Lower lobe of right lung (tissue), 2 donors: ENCODE results near the gene HNF1A. TPM values are rescaled to one million over a fixed set of nuclear protein-coding genes. Genes with fewer than 3 reads are reported as not detected.

ENCODE experiments used
- ATAC-seq, 2 donors: fragments of 200-7000 bp; cut with Tn5 transposase; one replicate each; pipeline ENCODE4 v1.9.1; 2020 to 2022; ENCODE audit warnings: mild to moderate bottlenecking in 2 of 2, moderate library complexity in 2 of 2
- DNase-seq: peaks from one replicate; pipeline ENCODE4 v3.0.0-alpha.2; 2020
- H3K27ac ChIP-seq: fragments of 200-600 bp; one replicate; pipeline ENCODE4 v1.8.0; 2022
- H3K27me3 ChIP-seq: fragments of 200-600 bp; one replicate; pipeline ENCODE4 v1.8.0; 2022; ENCODE audit warnings: low read depth
- H3K36me3 ChIP-seq: fragments of 200-600 bp; one replicate; pipeline ENCODE4 v1.8.0; 2022; ENCODE audit warnings: mild to moderate bottlenecking
- H3K4me1 ChIP-seq: fragments of 200-600 bp; one replicate; pipeline ENCODE4 v1.8.0; 2022
- H3K4me3 ChIP-seq: fragments of 200-600 bp; one replicate; pipeline ENCODE4 v1.8.0; 2022; ENCODE audit warnings: mild to moderate bottlenecking
- H3K9me3 ChIP-seq: fragments of 200-600 bp; one replicate; pipeline ENCODE4 v1.8.0; 2022
- intact Hi-C: fragments of 100-400 bp; cut with DNase I; formaldehyde crosslinking; loops from one replicate; pipeline ENCODE4 v1.11.0; 2022
- total RNA-seq: library from RNA; stranded (reverse); fragmentation: NEBNext Ultra II Directional; extraction: Animal tissue kit (Norgen Biotek cat#: 25700); gene quantifications from one replicate; pipeline ENCODE4 v1.2.1, GENCODE V29; 2021
- TF ChIP-seq, protein P1 (sequence below): fragments of 200-600 bp; IDR thresholded peaks from one replicate; pipeline ENCODE4 v1.8.0; 2022; ENCODE audit warnings: antibody characterized with exemption, mild to moderate bottlenecking
- donor health status: DM: no; HTN: yes; CAD: no; lungs with severe emphysema.

The HNF1A gene
- total RNA-seq, 1 donor from 2014 or later = 0.24 TPM

DNA sequence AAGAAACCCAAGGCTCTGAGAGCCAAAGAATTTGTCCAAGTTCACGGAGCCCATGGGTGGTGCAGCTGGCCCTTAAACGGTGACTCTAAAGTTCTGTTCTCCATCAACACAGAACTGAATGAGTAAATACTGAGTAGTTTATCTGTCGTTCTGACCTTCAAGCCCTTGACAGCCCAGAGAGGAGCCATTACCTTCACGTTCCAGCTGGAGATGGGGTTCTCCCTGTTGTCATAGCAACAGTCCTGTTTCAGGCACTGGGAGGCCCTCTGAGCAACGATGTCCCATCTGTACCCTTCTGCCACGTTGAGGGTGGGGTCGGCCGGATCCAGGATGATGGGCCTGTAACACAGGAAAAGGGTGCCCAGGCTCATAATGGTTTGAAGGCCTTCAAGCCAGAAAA, 45.5 kb downstream of the HNF1A start:
- ATAC-seq (no peak), DNase-seq (peak; percentile 14)
- Histone ChIP-seq H3K27ac (no peak overlapping the region), H3K36me3 (peaks cover 6% of the 10 kb centered on the region), H3K4me3 (no peak overlapping the region), H3K27me3 (no peaks in the 10 kb centered on the region), H3K9me3 (no peaks in the 10 kb centered on the region), H3K4me1 (no peaks in the 10 kb centered on the region)
- TF ChIP-seq, protein P1, sequence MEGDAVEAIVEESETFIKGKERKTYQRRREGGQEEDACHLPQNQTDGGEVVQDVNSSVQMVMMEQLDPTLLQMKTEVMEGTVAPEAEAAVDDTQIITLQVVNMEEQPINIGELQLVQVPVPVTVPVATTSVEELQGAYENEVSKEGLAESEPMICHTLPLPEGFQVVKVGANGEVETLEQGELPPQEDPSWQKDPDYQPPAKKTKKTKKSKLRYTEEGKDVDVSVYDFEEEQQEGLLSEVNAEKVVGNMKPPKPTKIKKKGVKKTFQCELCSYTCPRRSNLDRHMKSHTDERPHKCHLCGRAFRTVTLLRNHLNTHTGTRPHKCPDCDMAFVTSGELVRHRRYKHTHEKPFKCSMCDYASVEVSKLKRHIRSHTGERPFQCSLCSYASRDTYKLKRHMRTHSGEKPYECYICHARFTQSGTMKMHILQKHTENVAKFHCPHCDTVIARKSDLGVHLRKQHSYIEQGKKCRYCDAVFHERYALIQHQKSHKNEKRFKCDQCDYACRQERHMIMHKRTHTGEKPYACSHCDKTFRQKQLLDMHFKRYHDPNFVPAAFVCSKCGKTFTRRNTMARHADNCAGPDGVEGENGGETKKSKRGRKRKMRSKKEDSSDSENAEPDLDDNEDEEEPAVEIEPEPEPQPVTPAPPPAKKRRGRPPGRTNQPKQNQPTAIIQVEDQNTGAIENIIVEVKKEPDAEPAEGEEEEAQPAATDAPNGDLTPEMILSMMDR = no peak
- intact Hi-C loops = no loop called here

DNA sequence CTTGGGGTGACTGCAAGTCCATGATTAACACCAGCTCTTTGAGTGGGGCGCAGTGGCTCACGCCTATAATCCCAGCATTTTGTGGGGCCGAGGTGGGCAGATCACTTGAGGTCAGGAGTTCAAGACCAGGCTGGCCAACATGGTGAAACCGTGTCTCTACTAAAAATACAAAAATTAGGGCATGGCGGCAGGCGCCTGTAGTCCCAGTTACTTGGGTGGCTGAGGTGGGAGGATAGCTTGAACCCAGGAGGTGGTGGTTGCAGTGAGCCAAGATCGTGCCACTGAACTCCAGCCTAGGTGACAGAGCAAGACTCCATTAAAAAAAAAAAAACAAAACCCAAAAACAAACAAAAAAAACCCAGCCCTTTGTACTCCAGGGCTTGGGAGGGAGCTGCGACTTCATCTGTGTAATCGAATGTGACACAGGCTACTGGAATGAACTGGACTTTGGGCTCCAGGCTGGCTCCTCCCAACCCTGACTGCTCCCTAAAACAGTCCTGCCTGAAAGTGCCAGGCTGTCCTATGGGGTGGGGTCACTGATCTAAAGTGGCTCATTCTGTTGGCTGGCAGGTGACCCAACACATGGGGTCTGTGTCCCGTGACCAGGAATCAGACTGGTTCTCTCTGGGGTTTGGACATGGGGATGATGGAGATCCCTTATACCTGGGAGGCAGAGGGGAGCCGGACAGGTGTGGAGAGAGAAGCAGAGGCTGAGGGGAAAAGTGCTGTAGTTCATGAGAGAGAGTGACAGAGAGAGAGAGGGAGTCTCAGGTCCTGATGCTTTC, 47.3 kb downstream of the HNF1A start:
- TF ChIP-seq, protein P1 = no peak
- H3K4me3 ChIP-seq = no peak overlapping the region
- no peak overlapping the region for H3K27ac ChIP-seq
- no peaks in the 10 kb centered on the region for H3K9me3 ChIP-seq
- peak; percentile 14 for DNase-seq
- H3K4me1 ChIP-seq = no peaks in the 10 kb centered on the region
- peaks cover 6% of the 10 kb centered on the region for H3K36me3 ChIP-seq
- peak in 1 of 2 donors; percentile 31 for ATAC-seq
- intact Hi-C loops = no loop called here
- no peaks in the 10 kb centered on the region for H3K27me3 ChIP-seq

DNA sequence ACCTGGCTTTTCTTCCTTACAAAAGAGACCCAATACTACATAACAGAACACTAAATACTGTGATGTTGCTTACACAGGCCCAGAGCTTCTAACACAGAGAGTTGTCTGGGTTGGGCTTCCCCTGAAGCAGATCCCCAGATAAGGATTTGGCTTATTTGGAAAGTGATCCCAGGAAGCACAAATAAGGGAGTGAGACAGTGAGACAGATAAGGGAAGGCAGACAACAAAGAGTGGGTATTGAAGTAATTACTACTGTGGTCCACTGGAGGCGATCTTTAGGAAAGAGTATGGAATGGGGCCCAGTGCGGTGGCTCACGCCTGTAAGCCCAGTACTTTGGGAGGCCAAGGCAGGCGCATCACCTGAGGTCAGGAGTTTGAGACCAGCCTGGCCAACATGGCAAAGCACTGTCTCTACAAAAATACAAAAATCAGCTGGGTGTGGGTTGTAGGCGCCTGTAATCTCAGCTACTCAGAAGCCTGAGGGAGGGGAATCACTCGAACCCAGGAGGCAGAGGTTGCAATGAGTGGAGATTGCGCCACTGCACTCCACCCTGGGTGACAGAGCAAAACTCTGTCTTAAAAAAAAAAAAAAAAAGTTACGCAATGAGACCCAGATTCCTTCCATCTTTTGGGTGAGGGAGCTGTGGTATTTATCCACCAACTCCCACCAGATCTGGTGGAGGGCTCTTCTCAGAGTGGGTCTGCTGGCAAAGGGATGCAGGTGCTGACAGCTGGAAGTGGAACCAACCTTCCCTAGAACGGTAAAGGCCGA, 48.1 kb downstream of the HNF1A start:
- no peaks in the 10 kb centered on the region for H3K4me1 ChIP-seq
- DNase-seq = peak; percentile 39
- H3K4me3 ChIP-seq = no peak overlapping the region
- TF ChIP-seq, protein P1 = no peak
- intact Hi-C loops = no loop called here
- H3K27me3 ChIP-seq = no peaks in the 10 kb centered on the region
- no peaks in the 10 kb centered on the region for H3K9me3 ChIP-seq
- ATAC-seq = no peak
- H3K36me3 ChIP-seq = peaks cover 6% of the 10 kb centered on the region
- H3K27ac ChIP-seq = no peak overlapping the region

DNA sequence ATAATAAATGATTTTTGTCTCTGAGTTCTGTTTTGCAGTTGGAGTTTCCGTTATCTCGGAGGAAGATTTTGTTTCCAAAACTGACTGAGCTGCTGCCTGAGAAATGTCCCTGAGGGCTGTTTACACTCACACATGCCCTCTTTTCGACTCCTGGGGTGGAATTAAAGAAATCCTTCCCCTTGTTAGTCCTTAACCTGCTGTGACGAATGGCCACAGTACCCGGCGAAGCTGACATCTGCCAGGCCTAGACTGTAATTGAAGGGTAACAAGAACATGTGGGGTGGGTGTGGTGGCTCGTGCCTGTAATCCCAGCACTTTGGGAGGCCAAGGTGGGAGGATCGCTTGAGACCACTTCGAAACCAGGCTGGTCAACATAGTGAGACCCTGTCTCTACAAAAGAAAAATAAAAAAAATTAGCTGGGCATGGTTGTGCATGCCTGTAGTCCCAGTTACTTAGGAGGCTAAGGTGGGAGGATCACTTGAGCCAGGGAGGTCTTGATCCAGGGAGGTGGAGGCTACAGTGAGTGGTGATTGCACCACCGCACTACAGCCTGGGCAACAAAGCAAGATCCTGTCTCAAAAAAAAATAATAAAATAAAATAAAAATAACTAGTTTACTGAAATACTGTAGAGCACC, 52.4 kb downstream of the HNF1A start:
- H3K27ac ChIP-seq = no peak overlapping the region
- no peaks in the 10 kb centered on the region for H3K27me3 ChIP-seq
- peaks cover 6% of the 10 kb centered on the region for H3K4me1 ChIP-seq
- intact Hi-C loops = no loop called here
- DNase-seq (peak; percentile 22), ATAC-seq (no peak)
- peaks cover 6% of the 10 kb centered on the region for H3K36me3 ChIP-seq
- no peak overlapping the region for H3K4me3 ChIP-seq
- TF ChIP-seq, protein P1 = no peak
- H3K9me3 ChIP-seq = no peaks in the 10 kb centered on the region

DNA sequence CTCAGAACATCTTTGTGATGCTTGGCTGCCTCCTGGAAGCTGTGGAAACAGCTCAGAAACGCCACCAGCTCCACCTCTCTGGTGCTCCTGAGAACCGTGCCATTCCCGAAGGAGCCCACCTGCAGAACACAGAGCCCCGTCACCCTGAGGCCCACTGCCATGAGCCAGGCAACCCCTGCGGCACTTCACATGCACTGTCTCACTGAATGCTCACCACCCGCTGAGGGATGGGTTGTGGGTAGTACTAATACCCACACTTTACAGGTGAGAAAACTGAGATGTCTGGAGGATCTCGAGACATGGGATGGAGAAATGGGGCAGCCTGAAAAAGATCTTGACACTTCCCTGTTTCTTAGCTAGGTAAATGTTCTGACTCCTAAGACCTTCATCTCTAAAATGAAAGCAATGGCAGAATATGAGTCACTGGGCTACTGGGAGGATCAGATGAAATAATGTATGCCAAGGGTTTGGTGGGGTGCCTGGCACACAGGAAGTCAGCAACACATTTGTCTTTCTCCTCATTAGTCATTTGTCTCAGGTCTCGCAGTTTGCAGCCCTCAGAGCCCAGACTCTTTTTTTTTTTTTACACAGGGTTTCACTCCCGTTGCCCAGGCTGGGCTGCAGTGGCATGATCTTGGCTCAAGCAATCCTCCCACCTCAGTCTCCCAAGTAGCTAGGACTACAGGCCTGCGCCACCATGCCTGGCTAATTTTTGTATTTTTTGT, 55.4 kb downstream of the HNF1A start:
- H3K4me1 ChIP-seq = peaks cover 11% of the 10 kb centered on the region
- H3K4me3 ChIP-seq = no peak overlapping the region
- intact Hi-C loops = no loop called here
- no peaks in the 10 kb centered on the region for H3K9me3 ChIP-seq
- H3K27me3 ChIP-seq = no peaks in the 10 kb centered on the region
- H3K27ac ChIP-seq = peak overlapping the region; percentile 41
- no peaks in the 10 kb centered on the region for H3K36me3 ChIP-seq
- peak; percentile 43 for DNase-seq
- TF ChIP-seq, protein P1 = no peak
- peak; percentile 62 to 71 for ATAC-seq
